GM04503 (cell line): Measurements from ENCODE around the gene PLEKHA7.
A peak's percentile ranks its signal among the peaks of the same experiment; 100 is the strongest.

ENCODE experiments used
- DNase-seq: peaks from one replicate; pipeline ENCODE4 v3.0.0-alpha.2; 2012; ENCODE audit warnings: low read depth

Gene PLEKHA7

GRCh38 chr11:16806791-16807190 is 207.4 kb downstream of the PLEKHA7 start:
- DNase-seq, result no peak

- DNase-seq, result no peak
Observed at GRCh38 chr11:16805938-16806337, 208.3 kb downstream of the PLEKHA7 start.

GRCh38 chr11:16804104-16804947 is 209.9 kb downstream of the PLEKHA7 start:
- no peak for DNase-seq

GRCh38 chr11:16801288-16801980 is 212.8 kb downstream of the PLEKHA7 start:
- DNase-seq, result no peak

- DNase-seq, result no peak
Observed at GRCh38 chr11:16800382-16800781, 213.8 kb downstream of the PLEKHA7 start.

GRCh38 chr11:16799890-16800289 is 214.3 kb downstream of the PLEKHA7 start:
- no peak for DNase-seq

GRCh38 chr11:16799221-16799620 is 215.0 kb downstream of the PLEKHA7 start:
- DNase-seq, result no peak

- DNase-seq, result no peak
Observed at GRCh38 chr11:16797776-16798175, 216.4 kb downstream of the PLEKHA7 start.

- DNase-seq, result no peak
Observed at GRCh38 chr11:16796311-16796710, 217.9 kb downstream of the PLEKHA7 start.

GRCh38 chr11:16795146-16795545 is 219.1 kb downstream of the PLEKHA7 start:
- no peak for DNase-seq

- no peak for DNase-seq
Observed at GRCh38 chr11:16794047-16794818, 220.0 kb downstream of the PLEKHA7 start.

- DNase-seq, result no peak
Observed at GRCh38 chr11:16793511-16793910, 220.7 kb downstream of the PLEKHA7 start.

GRCh38 chr11:16793009-16793408 is 221.2 kb downstream of the PLEKHA7 start:
- DNase-seq, result no peak

- DNase-seq, result no peak
Observed at GRCh38 chr11:16792426-16792825, 221.8 kb downstream of the PLEKHA7 start.

- peak; percentile 89 for DNase-seq
Observed at GRCh38 chr11:16791191-16791961, 222.8 kb downstream of the PLEKHA7 start.

- DNase-seq, result no peak
Observed at GRCh38 chr11:16790486-16791190, 223.6 kb downstream of the PLEKHA7 start.

GRCh38 chr11:16789560-16790485 is 224.4 kb downstream of the PLEKHA7 start:
- no peak for DNase-seq

GRCh38 chr11:16789063-16789420 is 225.2 kb downstream of the PLEKHA7 start:
- no peak for DNase-seq

- DNase-seq, result no peak
Observed at GRCh38 chr11:16788141-16789062, 225.8 kb downstream of the PLEKHA7 start.
